ENCODE data around the gene ZNF568.

ZNF568 gene

DNA sequence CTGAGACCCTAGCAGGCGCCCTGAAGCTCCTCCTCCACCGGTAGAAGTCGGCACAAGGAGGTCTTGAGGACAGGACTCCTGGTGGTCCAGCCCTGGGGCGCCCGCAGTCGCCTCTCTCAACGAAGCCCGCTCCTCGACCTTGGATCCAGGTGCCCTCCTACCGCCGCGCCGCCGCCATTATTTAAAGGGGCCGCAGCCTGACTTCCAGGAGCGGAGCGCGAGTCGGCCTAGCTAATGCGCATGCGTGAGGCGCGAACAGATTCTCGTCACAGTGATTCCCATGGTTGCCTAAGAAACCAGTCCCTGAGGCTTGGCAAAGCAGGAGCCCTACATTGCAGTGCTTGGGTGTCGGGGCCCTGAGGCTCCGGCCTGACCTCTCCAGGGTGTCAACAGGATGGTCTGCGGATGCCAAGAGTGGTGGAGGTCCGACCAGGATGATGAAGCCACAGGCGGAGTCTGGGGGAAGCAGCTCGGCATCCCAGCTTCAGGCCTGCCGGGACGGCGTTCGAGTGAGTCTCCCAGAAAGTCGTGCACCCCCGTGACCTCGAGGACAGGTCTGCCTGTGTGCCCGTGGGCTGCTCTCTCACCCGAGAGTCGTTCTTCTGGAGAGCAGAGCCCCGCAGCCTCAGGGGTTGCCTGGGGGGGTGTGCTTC, 96.1 kb downstream of the ZNF568 start:
- no peaks in the 10 kb centered on the region for H3K27me3 ChIP-seq (ENCODE audit: control insufficient read depth, insufficient read depth, low read length)
- H3K4me3 ChIP-seq (ENCODE audit: low read length), result no peak overlapping the region
- no peak overlapping the region for H3K27ac ChIP-seq (ENCODE audit: low read depth, low read length)
- H3K36me3 ChIP-seq (ENCODE audit: control insufficient read depth, insufficient read depth, low read length), result no peaks in the 10 kb centered on the region
- no peak overlapping the region for H3K9ac ChIP-seq (ENCODE audit: low read length)
- no peaks in the 10 kb centered on the region for H3K4me1 ChIP-seq (ENCODE audit: control insufficient read depth, insufficient read depth, low read length)

- Histone ChIP-seq H3K4me1 (ENCODE audit: control insufficient read depth, insufficient read depth, low read length) (no peaks in the 10 kb centered on the region), H3K27ac (ENCODE audit: low read depth, low read length) (no peak overlapping the region), H3K36me3 (ENCODE audit: control insufficient read depth, insufficient read depth, low read length) (no peaks in the 10 kb centered on the region), H3K9ac (ENCODE audit: low read length) (no peak overlapping the region), H3K27me3 (ENCODE audit: control insufficient read depth, insufficient read depth, low read length) (no peaks in the 10 kb centered on the region), H3K4me3 (ENCODE audit: low read length) (no peak overlapping the region)
Observed at GRCh38 chr19:37014456-37014855, 98.3 kb downstream of the ZNF568 start.

DNA sequence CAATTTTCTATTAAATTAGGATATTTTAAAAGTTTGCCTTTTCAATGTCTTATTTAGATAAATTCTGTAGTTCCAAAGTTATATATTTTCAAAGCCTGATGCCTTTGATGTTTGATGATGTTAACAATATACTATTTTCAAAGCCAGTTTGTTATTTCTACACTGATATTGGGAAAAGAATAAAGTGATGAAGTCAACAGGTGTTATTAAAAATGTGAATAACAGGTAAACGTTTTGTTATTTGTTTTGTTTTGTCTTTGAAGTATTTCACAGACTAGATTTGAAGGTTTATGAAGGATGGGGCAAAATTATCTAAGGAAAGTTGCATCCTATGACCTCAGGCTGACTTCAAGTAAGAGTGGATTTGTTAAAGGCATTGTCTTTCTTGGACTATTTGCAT, 129.0 kb downstream of the ZNF568 start:
- H3K36me3 ChIP-seq (ENCODE audit: control insufficient read depth, insufficient read depth, low read length), result no peaks in the 10 kb centered on the region
- no peak overlapping the region for H3K4me3 ChIP-seq (ENCODE audit: low read length)
- H3K4me1 ChIP-seq (ENCODE audit: control insufficient read depth, insufficient read depth, low read length), result no peaks in the 10 kb centered on the region
- H3K9ac ChIP-seq (ENCODE audit: low read length), result no peak overlapping the region
- H3K27ac ChIP-seq (ENCODE audit: low read depth, low read length), result no peak overlapping the region
- H3K27me3 ChIP-seq (ENCODE audit: control insufficient read depth, insufficient read depth, low read length), result no peaks in the 10 kb centered on the region
